GM12878 (cell line): ENCODE results near the gene GNPDA2. TPM values are rescaled to one million over a fixed set of nuclear protein-coding genes. Genes with fewer than 3 reads are reported as not detected.

ENCODE experiments used
- ATAC-seq: fragments of 200-7000 bp; cut with Tn5 transposase; 3 replicates; pipeline ENCODE4 v1.9.1; 2020; ENCODE audit warnings: mild to moderate bottlenecking, moderate library complexity
- BruUV-seq: library from RNA; stranded (reverse); fragments of 400-500 nt; replicated peaks from 2 replicates; lab custom pipeline; 2021; lab: Mats Ljungman, UMichigan
- CTCF ChIA-PET: fragments of 300-600 bp; sonication (Branson Sonifier 250); formaldehyde crosslinking; extraction: SDS; loops from one replicate; lab custom pipeline; 2021; ENCODE audit warnings: inconsistent platforms; lab: Yijun Ruan, JAX
- POLR2A ChIA-PET: fragments of 350-600 bp; formaldehyde crosslinking; extraction: SDS; loops from one replicate; lab custom pipeline; 2021; ENCODE audit warnings: inconsistent platforms; lab: Charles Lee
- RAD21 ChIA-PET: fragments of 300-600 bp; sonication (Branson Sonifier 250); formaldehyde crosslinking; loops from one replicate; lab custom pipeline; 2023; ENCODE audit warnings: antibody characterized with exemption; ENCODE audit not compliant: unreplicated experiment; lab: Charles Lee
- SMC1A ChIA-PET: fragments of 300-600 bp; sonication (Branson Sonifier 250); formaldehyde crosslinking; loops from one replicate; lab custom pipeline; 2023; ENCODE audit not compliant: unreplicated experiment, uncharacterized antibody; lab: Charles Lee
- DNase-seq: peaks from one replicate; pipeline ENCODE4 v3.0.0-alpha.2; 2011; ENCODE audit warnings: low read depth, low spot score
- FAIRE-seq: peaks from 3 replicates; lab custom pipeline; 2011; peaks lifted over from hg19 to GRCh38; lab: Jason Lieb, UNC
- H2AFZ ChIP-seq: 2 replicates; pipeline ENCODE4 v1.6.0; 2011; ENCODE audit warnings: low read depth, low read length, control low read depth; ENCODE audit not compliant: control insufficient read depth
- H3K27ac ChIP-seq: 2 replicates; pipeline ENCODE4 v1.5.1; 2011; ENCODE audit warnings: control low read depth; ENCODE audit not compliant: control insufficient read depth, insufficient read depth
- H3K27me3 ChIP-seq, 2 experiments: replicated peaks in 1 of 2; 2 replicates each; pipeline versions ENCODE4 v1.6.0 to v1.6.1; 2011; ENCODE audit warnings: low read length in 1 of 2; ENCODE audit not compliant: control insufficient read depth in 2 of 2, insufficient read depth in 2 of 2
- H3K36me3 ChIP-seq, 2 experiments: 2 replicates each; pipeline ENCODE4 v1.5.1; 2011; ENCODE audit warnings: low read length in 1 of 2; ENCODE audit not compliant: control insufficient read depth in 2 of 2, insufficient read depth in 2 of 2
- H3K4me1 ChIP-seq: 2 replicates; pipeline ENCODE4 v1.6.1; 2011; ENCODE audit warnings: mild to moderate bottlenecking, low read length, moderate library complexity, mixed read lengths; ENCODE audit not compliant: control insufficient read depth, insufficient read depth
- H3K4me2 ChIP-seq: 2 replicates; pipeline ENCODE4 v1.6.0; 2011; ENCODE audit warnings: control low read depth; ENCODE audit not compliant: control insufficient read depth, insufficient read depth
- H3K4me3 ChIP-seq: fragments of 200-600 bp; sonication (generic); 2 replicates; pipeline ENCODE4 v1.5.1; 2016
- H3K79me2 ChIP-seq: 2 replicates; pipeline ENCODE4 v1.6.0; 2011; ENCODE audit warnings: low read length; ENCODE audit not compliant: control insufficient read depth, insufficient read depth
- H3K9ac ChIP-seq: 2 replicates; pipeline ENCODE4 v1.8.0; 2011; ENCODE audit warnings: low read length, control low read depth, mixed read lengths; ENCODE audit not compliant: control insufficient read depth, insufficient read depth
- H3K9me3 ChIP-seq: replicated peaks from 3 replicates; pipeline ENCODE4 v1.5.1; 2011; ENCODE audit warnings: mild to moderate bottlenecking, low read length; ENCODE audit not compliant: control insufficient read depth, insufficient read depth
- H4K20me1 ChIP-seq: 2 replicates; pipeline ENCODE4 v1.6.0; 2011; ENCODE audit not compliant: control insufficient read depth, insufficient read depth
- ASH2L ChIP-seq: fragments of 300-600, 200-600 bp; sonication (generic); IDR thresholded peaks from 2 replicates; pipeline ENCODE4 v1.6.1; 2017; ENCODE audit warnings: low read depth, mild to moderate bottlenecking, borderline replicate concordance
- ATF7 ChIP-seq: fragments of 450-650 bp; IDR thresholded peaks from 2 replicates; pipeline ENCODE4 v1.6.1; 2016; ENCODE audit warnings: low read depth, mild to moderate bottlenecking
- DPF2 ChIP-seq: fragments of 450-650 bp; IDR thresholded peaks from 2 replicates; pipeline ENCODE4 v1.6.1; 2017; ENCODE audit warnings: mild to moderate bottlenecking
- IKZF1 ChIP-seq: fragments of 450-650 bp; conservative IDR thresholded peaks from 2 replicates; pipeline ENCODE4 v1.6.1; 2017; ENCODE audit warnings: antibody characterized with exemption, mild to moderate bottlenecking
- NRF1 ChIP-seq: conservative IDR thresholded peaks from 2 replicates; pipeline ENCODE4 v1.6.1; 2011; ENCODE audit warnings: mild to moderate bottlenecking, low read depth, low read length, improper control_type of control experiment
- SMARCA5 ChIP-seq: fragments of 450-650 bp; IDR thresholded peaks from 2 replicates; pipeline ENCODE4 v1.6.1; 2017; ENCODE audit warnings: mild to moderate bottlenecking
- SP1 ChIP-seq: IDR thresholded peaks from one replicate; pipeline ENCODE4 v1.6.1; 2011; ENCODE audit warnings: low read depth, low read length
- SPI1 ChIP-seq: IDR thresholded peaks from 2 replicates; pipeline ENCODE4 v1.6.1; 2011; ENCODE audit warnings: low read depth, mild to moderate bottlenecking, low read length, moderate library complexity, borderline replicate concordance; ENCODE audit not compliant: insufficient read depth
- SUPT20H ChIP-seq: IDR thresholded peaks from 2 replicates; pipeline ENCODE4 v1.6.1; 2011; ENCODE audit warnings: low read depth, mild to moderate bottlenecking, low read length, moderate library complexity, borderline replicate concordance; ENCODE audit not compliant: control insufficient read depth
- WGBS: methylation state at CpG from one replicate; pipeline ENCODE4 v1.1.6; 2016; ENCODE audit warnings: low lambda C conversion rate; ENCODE audit not compliant: insufficient replicate concordance, insufficient coverage; ENCODE audit errors: missing lambda C conversion rate; 5-methylcytosine and 5-hydroxymethylcytosine counted together
- in situ Hi-C: fragments of 300-500 bp; cut with MboI; formaldehyde crosslinking; loops from 9 replicates; pipeline ENCODE4 v1.14.3; 2018; ENCODE audit warnings: mixed read lengths
- intact Hi-C: fragments of 100-400 bp; cut with micrococcal nuclease; formaldehyde crosslinking; loops from one replicate; pipeline ENCODE4 v1.14.2; 2022; ENCODE audit not compliant: unreplicated experiment
- polyA plus RNA-seq, 11 experiments: library from polyadenylated mRNA; depleted of rRNA in 4 of 11; unstranded in 6 of 11; stranded (reverse) in 5 of 11; fragments of >200 nt; fragmentation: Nextera tagmentation in 4 of 11; fragmentation: Illumina TruSeq in 1 of 11; extraction: Ambion mirVana in 4 of 11; extraction: Trizol in 1 of 11; gene quantifications; 1 replicate in 1 of 11; 2 replicates in 10 of 11; pipeline versions ENCODE4 v1.2.1 to v1.2.3, GENCODE V29; 2011 to 2016; ENCODE audit warnings: inconsistent platforms in 2 of 11, missing spikeins in 2 of 11, low read depth in 1 of 11
- total RNA-seq, 4 experiments: library from RNA; depleted of rRNA in 3 of 4; stranded (reverse); fragments of >200 nt in 3 of 4; fragmentation: Illumina TruSeq in 1 of 4; extraction: Trizol in 1 of 4; gene quantifications; 2 replicates each; pipeline versions ENCODE4 v1.2.1 to v1.2.3, GENCODE V29; 2013 to 2021
- TF ChIP-seq, protein P1 (sequence below): IDR thresholded peaks from 2 replicates; pipeline ENCODE4 v1.6.1; 2012; ENCODE audit warnings: mild to moderate bottlenecking, low read depth, low read length
- TF ChIP-seq, protein P2 (sequence below): fragments of 450-650 bp; IDR thresholded peaks from 2 replicates; pipeline ENCODE4 v1.6.1; 2017; ENCODE audit warnings: mild to moderate bottlenecking, low read depth, inconsistent platforms; ENCODE audit not compliant: poor library complexity, severe bottlenecking
- TF ChIP-seq, protein P3 (sequence below): fragments of 450-650 bp; formaldehyde crosslinking; IDR thresholded peaks from 2 replicates; pipeline ENCODE4 v1.4.0; 2022; ENCODE audit warnings: mild to moderate bottlenecking, moderate library complexity
- TF ChIP-seq, protein P4 (sequence below): fragments of 450-650 bp; conservative IDR thresholded peaks from 2 replicates; pipeline ENCODE4 v1.6.1; 2017; ENCODE audit warnings: mild to moderate bottlenecking, moderate library complexity

Gene GNPDA2
- total and polyA plus RNA-seq, 10 of the 15 experiments (the other 5 are each of a cell fraction or from before 2014, with no cell fraction given), result 16.7 to 45.8 (median 23.8) TPM

DNA sequence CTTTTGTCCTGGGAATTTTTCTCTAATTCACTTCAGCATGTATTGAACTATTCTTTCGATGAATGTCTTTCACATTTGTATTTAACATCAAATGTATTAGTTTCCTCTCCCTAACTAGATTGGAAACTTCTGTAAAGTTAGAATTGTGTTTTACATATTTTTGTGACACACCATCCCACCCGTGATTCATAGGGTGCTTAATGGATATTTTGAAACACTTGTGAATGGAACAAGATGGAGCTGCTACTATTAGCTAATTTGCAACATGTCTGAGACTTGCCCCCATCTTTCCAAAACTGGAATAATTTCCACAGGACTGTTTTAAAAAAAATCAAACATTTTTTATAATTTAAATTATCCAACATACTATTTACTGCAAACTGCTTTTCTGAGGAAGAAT, 30.2 kb upstream of the GNPDA2 start (continued):
- TF ChIP-seq, protein P1, sequence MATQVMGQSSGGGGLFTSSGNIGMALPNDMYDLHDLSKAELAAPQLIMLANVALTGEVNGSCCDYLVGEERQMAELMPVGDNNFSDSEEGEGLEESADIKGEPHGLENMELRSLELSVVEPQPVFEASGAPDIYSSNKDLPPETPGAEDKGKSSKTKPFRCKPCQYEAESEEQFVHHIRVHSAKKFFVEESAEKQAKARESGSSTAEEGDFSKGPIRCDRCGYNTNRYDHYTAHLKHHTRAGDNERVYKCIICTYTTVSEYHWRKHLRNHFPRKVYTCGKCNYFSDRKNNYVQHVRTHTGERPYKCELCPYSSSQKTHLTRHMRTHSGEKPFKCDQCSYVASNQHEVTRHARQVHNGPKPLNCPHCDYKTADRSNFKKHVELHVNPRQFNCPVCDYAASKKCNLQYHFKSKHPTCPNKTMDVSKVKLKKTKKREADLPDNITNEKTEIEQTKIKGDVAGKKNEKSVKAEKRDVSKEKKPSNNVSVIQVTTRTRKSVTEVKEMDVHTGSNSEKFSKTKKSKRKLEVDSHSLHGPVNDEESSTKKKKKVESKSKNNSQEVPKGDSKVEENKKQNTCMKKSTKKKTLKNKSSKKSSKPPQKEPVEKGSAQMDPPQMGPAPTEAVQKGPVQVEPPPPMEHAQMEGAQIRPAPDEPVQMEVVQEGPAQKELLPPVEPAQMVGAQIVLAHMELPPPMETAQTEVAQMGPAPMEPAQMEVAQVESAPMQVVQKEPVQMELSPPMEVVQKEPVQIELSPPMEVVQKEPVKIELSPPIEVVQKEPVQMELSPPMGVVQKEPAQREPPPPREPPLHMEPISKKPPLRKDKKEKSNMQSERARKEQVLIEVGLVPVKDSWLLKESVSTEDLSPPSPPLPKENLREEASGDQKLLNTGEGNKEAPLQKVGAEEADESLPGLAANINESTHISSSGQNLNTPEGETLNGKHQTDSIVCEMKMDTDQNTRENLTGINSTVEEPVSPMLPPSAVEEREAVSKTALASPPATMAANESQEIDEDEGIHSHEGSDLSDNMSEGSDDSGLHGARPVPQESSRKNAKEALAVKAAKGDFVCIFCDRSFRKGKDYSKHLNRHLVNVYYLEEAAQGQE, result no peak
- TF ChIP-seq NRF1 (no peak), SMARCA5 (no peak), DPF2 (no peak), ASH2L (no peak), SPI1 (no peak)
- TF ChIP-seq, protein P2, sequence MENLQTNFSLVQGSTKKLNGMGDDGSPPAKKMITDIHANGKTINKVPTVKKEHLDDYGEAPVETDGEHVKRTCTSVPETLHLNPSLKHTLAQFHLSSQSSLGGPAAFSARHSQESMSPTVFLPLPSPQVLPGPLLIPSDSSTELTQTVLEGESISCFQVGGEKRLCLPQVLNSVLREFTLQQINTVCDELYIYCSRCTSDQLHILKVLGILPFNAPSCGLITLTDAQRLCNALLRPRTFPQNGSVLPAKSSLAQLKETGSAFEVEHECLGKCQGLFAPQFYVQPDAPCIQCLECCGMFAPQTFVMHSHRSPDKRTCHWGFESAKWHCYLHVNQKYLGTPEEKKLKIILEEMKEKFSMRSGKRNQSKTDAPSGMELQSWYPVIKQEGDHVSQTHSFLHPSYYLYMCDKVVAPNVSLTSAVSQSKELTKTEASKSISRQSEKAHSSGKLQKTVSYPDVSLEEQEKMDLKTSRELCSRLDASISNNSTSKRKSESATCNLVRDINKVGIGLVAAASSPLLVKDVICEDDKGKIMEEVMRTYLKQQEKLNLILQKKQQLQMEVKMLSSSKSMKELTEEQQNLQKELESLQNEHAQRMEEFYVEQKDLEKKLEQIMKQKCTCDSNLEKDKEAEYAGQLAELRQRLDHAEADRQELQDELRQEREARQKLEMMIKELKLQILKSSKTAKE, result no peak

DNA sequence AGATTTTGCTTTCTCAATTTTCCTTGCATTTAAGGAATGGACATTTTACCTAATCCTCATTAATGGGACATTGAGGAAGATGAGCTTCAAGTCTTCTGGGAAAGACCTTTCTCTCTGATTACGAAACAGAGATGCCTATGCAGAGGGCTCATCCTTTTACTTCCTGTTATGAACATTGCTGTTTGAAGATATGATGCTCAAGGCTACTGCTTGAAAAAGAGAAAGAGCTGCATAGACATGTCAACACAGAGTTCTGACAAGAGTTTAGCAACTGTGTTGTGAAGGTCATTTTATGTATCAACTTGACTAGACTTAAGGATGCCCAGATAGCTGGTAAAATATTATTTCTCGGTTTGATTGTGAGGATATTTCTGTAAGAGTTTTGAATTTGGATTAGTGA, 13.8 kb upstream of the GNPDA2 start:
- FAIRE-seq (no peak), ATAC-seq (no peak), DNase-seq (no peak)
- Histone ChIP-seq H3K27me3 (no peaks in the 10 kb centered on the region), H3K9ac (no peak overlapping the region), H3K4me1 (no peaks in the 10 kb centered on the region), H3K36me3 (no peaks in the 10 kb centered on the region), H3K9me3 (no peaks in the 10 kb centered on the region), H3K4me2 (no peak overlapping the region), H3K4me3 (no peak overlapping the region), H2AFZ (no peak overlapping the region), H3K27ac (no peak overlapping the region), H3K79me2 (no peaks in the 10 kb centered on the region), H4K20me1 (no peaks in the 10 kb centered on the region)
- RAD21 ChIA-PET, result no interaction called here
- intact Hi-C loops (no loop called here), in situ Hi-C loops (no loop called here)
- CTCF ChIA-PET, result no interaction called here
- POLR2A ChIA-PET, result no interaction called here
- 13% methylated on average over 2 of the region's 2 CpGs for WGBS
- SMC1A ChIA-PET, result no interaction called here
- BruUV-seq, result no TSS peak
- TF ChIP-seq SP1, result no peak
- TF ChIP-seq SUPT20H, result no peak
- TF ChIP-seq, protein P3, sequence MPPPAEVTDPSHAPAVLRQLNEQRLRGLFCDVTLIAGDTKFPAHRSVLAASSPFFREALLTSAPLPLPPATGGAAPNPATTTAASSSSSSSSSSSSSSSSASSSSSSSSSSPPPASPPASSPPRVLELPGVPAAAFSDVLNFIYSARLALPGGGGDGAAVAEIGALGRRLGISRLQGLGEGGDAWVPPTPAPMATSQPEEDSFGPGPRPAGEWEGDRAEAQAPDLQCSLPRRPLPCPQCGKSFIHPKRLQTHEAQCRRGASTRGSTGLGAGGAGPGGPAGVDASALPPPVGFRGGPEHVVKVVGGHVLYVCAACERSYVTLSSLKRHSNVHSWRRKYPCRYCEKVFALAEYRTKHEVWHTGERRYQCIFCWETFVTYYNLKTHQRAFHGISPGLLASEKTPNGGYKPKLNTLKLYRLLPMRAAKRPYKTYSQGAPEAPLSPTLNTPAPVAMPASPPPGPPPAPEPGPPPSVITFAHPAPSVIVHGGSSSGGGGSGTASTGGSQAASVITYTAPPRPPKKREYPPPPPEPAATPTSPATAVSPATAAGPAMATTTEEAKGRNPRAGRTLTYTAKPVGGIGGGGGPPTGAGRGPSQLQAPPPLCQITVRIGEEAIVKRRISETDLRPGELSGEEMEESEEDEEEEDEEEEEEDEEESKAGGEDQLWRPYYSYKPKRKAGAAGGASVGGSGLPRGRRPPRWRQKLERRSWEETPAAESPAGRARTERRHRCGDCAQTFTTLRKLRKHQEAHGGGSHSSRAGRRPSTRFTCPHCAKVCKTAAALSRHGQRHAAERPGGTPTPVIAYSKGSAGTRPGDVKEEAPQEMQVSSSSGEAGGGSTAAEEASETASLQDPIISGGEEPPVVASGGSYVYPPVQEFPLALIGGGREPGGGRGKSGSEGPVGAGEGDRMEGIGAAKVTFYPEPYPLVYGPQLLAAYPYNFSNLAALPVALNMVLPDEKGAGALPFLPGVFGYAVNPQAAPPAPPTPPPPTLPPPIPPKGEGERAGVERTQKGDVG (CRISPR knock-in tag), result no peak
- TF ChIP-seq IKZF1, result no peak
- TF ChIP-seq, protein P4, sequence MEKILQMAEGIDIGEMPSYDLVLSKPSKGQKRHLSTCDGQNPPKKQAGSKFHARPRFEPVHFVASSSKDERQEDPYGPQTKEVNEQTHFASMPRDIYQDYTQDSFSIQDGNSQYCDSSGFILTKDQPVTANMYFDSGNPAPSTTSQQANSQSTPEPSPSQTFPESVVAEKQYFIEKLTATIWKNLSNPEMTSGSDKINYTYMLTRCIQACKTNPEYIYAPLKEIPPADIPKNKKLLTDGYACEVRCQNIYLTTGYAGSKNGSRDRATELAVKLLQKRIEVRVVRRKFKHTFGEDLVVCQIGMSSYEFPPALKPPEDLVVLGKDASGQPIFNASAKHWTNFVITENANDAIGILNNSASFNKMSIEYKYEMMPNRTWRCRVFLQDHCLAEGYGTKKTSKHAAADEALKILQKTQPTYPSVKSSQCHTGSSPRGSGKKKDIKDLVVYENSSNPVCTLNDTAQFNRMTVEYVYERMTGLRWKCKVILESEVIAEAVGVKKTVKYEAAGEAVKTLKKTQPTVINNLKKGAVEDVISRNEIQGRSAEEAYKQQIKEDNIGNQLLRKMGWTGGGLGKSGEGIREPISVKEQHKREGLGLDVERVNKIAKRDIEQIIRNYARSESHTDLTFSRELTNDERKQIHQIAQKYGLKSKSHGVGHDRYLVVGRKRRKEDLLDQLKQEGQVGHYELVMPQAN, result no peak
- no peak for TF ChIP-seq ATF7
